H54 (cell line): ENCODE results near the gene HCAR3.
"Not testable (repeated sequence)": the region's sequence is repeated elsewhere in the genome, so short reads cannot be mapped to it uniquely, and the experiment has no call there.

ENCODE experiments used
- DNase-seq: peaks from one replicate; pipeline ENCODE4 v3.0.0; 2011; ENCODE audit warnings: low spot score, mixed read lengths; ENCODE audit not compliant: insufficient read length
- FAIRE-seq: peaks from 3 replicates; lab custom pipeline; 2011; peaks lifted over from hg19 to GRCh38; lab: Jason Lieb, UNC
- POLR2A ChIP-seq: IDR thresholded peaks from 2 replicates; pipeline ENCODE4 v1.6.1; 2011; ENCODE audit warnings: low read depth, mild to moderate bottlenecking, low read length

HCAR3 gene

GRCh38 chr12:122696922-122697321 is 19.7 kb downstream of the HCAR3 start:
- DNase-seq, FAIRE-seq: not testable (repeated sequence)

GRCh38 chr12:122691566-122691965 is 25.0 kb downstream of the HCAR3 start:
- no peak for TF ChIP-seq POLR2A
- DNase-seq = no peak
- FAIRE-seq = no peak

GRCh38 chr12:122688291-122688690 is 28.3 kb downstream of the HCAR3 start:
- TF ChIP-seq POLR2A = no peak
- no peak for DNase-seq
- FAIRE-seq = no peak

DNA sequence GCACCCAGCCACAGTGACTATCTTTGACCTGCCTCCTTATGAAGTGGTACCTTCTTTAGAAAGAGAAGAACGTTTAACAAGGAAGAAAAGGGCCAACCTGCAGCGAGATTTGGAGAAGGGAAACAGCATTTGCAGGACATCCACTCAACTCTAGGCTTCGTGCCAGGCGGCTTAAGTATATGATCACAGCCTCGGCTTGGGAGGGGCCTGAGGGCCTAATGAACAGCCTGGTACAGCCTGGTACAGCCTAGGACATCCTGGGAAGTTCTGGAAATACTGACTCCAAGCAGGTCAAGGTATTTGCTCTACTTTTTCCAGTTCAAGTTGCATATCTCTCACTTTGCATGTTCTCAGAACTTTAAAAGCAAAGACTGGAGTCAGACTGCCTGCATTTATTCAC is 29.5 kb downstream of the HCAR3 start:
- FAIRE-seq = no peak
- TF ChIP-seq POLR2A = no peak
- DNase-seq = no peak

DNA sequence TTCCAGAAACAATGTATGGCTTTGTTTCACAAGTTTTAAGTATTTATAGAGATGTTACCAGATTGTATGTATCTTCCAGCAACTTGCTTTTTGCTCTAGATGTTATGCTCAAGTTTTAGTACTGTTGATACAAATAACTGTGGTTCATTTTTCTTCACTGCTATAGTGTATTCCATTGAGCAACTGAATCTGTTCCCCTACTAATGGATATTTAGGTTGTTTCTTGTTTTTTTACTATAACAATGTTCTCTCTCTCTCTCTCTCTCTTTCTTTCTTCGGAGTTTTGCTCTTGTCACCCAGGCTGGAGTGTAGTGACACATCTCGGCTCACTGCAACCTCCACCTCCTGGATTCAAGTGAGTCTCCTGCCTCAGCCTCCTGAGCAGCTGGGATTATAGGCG is 30.1 kb downstream of the HCAR3 start:
- no peak for TF ChIP-seq POLR2A
- FAIRE-seq = no peak
- no peak for DNase-seq

- TF ChIP-seq POLR2A = no peak
- FAIRE-seq = no peak
- no peak for DNase-seq
These were observed 32.3 kb downstream of the HCAR3 start for GRCh38 chr12:122684297-122684813.

DNA sequence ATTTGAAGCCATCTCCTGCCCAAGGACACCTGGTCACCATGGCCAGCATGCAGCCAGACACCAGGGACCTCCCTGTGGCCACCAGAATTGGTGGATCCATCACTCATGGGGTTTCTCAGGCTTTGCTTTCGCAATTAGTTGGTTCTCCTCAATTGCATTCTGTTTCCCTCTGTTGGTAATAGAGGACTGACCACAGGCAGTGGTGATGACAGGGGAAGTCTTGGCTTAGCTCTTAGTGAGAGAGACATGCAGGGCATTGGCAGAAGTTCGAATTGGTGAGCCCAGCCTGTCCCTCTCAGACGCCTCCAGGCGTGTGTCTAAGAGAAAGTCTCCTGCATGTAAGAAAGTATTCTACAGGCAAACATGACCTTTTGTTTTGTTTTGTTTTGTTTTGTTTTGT is 34.8 kb downstream of the HCAR3 start:
- no peak for TF ChIP-seq POLR2A
- DNase-seq (no peak), FAIRE-seq (no peak)

GRCh38 chr12:122680989-122681388 is 35.6 kb downstream of the HCAR3 start:
- not testable (repeated sequence) for FAIRE-seq, DNase-seq

DNA sequence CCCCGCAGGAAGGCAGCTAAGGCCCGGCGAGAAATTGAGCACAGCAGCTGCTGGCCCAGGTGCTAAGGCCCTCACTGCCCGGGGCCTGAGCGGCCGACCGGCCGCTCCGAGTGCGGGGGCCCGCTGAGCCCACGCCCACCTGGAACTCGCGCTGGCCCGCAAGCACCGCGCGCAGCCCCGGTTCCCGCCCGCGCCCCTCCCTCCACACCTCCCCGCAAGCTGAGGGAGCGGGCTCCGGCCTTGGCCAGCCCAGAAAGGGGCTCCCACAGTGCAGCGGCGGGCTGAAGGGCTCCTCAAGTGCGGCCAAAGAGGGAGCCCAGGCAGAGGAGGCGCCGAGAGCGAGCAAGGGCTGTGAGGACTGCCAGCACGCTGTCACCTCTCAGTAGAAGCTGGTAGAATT is 39.8 kb downstream of the HCAR3 start:
- not testable (repeated sequence) for FAIRE-seq, DNase-seq

DNA sequence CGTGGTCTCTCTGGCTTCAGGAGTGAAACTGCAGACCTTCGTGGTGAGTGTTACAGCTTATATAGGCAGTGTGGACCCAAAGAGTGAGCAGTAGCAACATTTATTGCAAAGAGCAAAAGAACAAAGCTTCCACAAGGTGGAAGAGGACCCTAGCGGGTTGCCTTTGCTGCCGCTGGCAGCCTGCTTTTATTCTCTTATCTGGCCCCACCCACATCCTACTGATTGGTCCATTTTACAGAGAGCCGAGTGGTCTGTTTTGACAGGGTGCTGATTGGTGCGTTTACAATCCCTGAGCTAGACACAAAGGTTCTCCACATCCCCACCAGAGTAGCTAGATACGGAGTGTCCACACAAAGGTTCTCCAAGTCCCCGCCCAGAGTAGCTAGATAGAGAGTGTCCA is 40.6 kb downstream of the HCAR3 start:
- not testable (repeated sequence) for FAIRE-seq

GRCh38 chr12:122672515-122672914 is 44.1 kb downstream of the HCAR3 start:
- FAIRE-seq (no peak), DNase-seq (no peak)
- TF ChIP-seq POLR2A = no peak

More for the DNA sequence above, 40.6 kb downstream of the HCAR3 start:
- DNase-seq = not testable (repeated sequence)

- peak; percentile 23 for FAIRE-seq
- peak; percentile 28 for DNase-seq
- TF ChIP-seq POLR2A = no peak
These were observed 47.1 kb downstream of the HCAR3 start for GRCh38 chr12:122669397-122670070.

- no peak for TF ChIP-seq POLR2A
- DNase-seq (no peak), FAIRE-seq (no peak)
These were observed 48.3 kb downstream of the HCAR3 start for GRCh38 chr12:122668268-122668667.

GRCh38 chr12:122665759-122666158 is 50.9 kb downstream of the HCAR3 start:
- DNase-seq (no peak), FAIRE-seq (no peak)
- TF ChIP-seq POLR2A = no peak

DNA sequence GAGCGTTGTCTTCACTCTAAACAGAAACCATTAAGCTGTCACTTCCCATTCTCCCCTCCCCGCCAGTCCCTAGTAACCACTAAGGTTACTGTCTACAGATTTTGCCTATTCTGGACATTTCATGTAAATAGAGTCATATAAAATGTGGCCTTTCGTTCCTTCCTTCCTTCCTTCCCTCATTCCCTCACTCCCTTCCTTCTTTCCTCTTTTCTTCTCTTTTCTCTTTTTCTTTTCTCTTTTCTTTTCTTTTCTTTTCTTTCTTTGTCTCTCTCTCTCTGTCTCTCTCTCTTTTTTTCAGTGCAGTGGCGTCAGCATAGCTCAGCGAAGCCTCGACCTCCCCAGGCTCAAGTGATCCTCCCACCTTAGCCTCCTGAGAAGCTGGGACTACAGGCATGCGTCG is 51.3 kb downstream of the HCAR3 start:
- no peak for TF ChIP-seq POLR2A
- FAIRE-seq = no peak
- no peak for DNase-seq
